22Rv1 (cell line): ENCODE measurements around the gene COL27A1.

Experiments
- CTCF ChIP-seq: fragments of 450-650 bp; IDR thresholded peaks from 2 replicates; pipeline ENCODE4 v1.5.1; 2017; ENCODE audit warnings: mild to moderate bottlenecking
- ZFX ChIP-seq: fragments of 450-650 bp; IDR thresholded peaks from 2 replicates; pipeline ENCODE4 v1.6.1; 2017; ENCODE audit warnings: antibody characterized with exemption, borderline replicate concordance

- TF ChIP-seq CTCF = no peak
- TF ChIP-seq ZFX = no peak
Measured at GRCh38 chr9:114289106-114289505, 133.8 kb downstream of the COL27A1 start.
